ENCODE results near the gene PHLPP1. TPM values are rescaled to one million over a fixed set of nuclear protein-coding genes. Genes with fewer than 3 reads are reported as not detected.

Gene PHLPP1
- total RNA-seq, 1 donor from 2014 or later: 13.3 TPM

GRCh38 chr18:63017977-63018376 lies 302.6 kb downstream of the PHLPP1 start:
- H3K27me3 ChIP-seq (ENCODE audit: insufficient read depth, low read length): peaks cover 8% of the 10 kb centered on the region
- Mint-ChIP-seq H3K36me3 (ENCODE audit: low read depth, unreplicated experiment) (no peaks in the 10 kb centered on the region), H3K4me3 (ENCODE audit: unreplicated experiment) (no peak overlapping the region), H3K27ac (ENCODE audit: unreplicated experiment) (no peak overlapping the region), H3K9me3 (ENCODE audit: unreplicated experiment) (peaks cover 5% of the 10 kb centered on the region), H3K4me1 (ENCODE audit: low read depth, unreplicated experiment) (no peaks in the 10 kb centered on the region), H3K27me3 (ENCODE audit: low read depth, unreplicated experiment) (peaks cover 12% of the 10 kb centered on the region)
- DNase-seq (ENCODE audit: low read depth) (no peak), FAIRE-seq (no peak)
- no peaks in the 10 kb centered on the region for H4K20me1 ChIP-seq (ENCODE audit: insufficient read depth, low read length)
- H3K27ac ChIP-seq (ENCODE audit: low read depth, low read length): no peak overlapping the region
- H3K9ac ChIP-seq (ENCODE audit: low read length): no peak overlapping the region
- no peak overlapping the region for H2AFZ ChIP-seq (ENCODE audit: low read depth, low read length)
- no peaks in the 10 kb centered on the region for H3K9me3 ChIP-seq (ENCODE audit: insufficient read depth, low read depth, low read length)
- H3K36me3 ChIP-seq (ENCODE audit: insufficient read depth, low read length): no peaks in the 10 kb centered on the region
- H3K4me3 ChIP-seq (ENCODE audit: insufficient read depth, low read depth, low read length): no peak overlapping the region
- TF ChIP-seq EZH2 (IDR thresholded peaks at IDR 0.05; ENCODE audit: insufficient read depth, low read length): no peak
- TF ChIP-seq, protein P1, sequence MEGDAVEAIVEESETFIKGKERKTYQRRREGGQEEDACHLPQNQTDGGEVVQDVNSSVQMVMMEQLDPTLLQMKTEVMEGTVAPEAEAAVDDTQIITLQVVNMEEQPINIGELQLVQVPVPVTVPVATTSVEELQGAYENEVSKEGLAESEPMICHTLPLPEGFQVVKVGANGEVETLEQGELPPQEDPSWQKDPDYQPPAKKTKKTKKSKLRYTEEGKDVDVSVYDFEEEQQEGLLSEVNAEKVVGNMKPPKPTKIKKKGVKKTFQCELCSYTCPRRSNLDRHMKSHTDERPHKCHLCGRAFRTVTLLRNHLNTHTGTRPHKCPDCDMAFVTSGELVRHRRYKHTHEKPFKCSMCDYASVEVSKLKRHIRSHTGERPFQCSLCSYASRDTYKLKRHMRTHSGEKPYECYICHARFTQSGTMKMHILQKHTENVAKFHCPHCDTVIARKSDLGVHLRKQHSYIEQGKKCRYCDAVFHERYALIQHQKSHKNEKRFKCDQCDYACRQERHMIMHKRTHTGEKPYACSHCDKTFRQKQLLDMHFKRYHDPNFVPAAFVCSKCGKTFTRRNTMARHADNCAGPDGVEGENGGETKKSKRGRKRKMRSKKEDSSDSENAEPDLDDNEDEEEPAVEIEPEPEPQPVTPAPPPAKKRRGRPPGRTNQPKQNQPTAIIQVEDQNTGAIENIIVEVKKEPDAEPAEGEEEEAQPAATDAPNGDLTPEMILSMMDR (IDR thresholded peaks at IDR 0.05; ENCODE audit: insufficient read depth, low read depth, low read length): no peak
- H3K4me1 ChIP-seq (ENCODE audit: insufficient read depth, low read length): no peaks in the 10 kb centered on the region
- H3K79me2 ChIP-seq (ENCODE audit: insufficient read depth, low read length): no peaks in the 10 kb centered on the region
- H3K4me2 ChIP-seq (ENCODE audit: low read length): no peak overlapping the region

DNA sequence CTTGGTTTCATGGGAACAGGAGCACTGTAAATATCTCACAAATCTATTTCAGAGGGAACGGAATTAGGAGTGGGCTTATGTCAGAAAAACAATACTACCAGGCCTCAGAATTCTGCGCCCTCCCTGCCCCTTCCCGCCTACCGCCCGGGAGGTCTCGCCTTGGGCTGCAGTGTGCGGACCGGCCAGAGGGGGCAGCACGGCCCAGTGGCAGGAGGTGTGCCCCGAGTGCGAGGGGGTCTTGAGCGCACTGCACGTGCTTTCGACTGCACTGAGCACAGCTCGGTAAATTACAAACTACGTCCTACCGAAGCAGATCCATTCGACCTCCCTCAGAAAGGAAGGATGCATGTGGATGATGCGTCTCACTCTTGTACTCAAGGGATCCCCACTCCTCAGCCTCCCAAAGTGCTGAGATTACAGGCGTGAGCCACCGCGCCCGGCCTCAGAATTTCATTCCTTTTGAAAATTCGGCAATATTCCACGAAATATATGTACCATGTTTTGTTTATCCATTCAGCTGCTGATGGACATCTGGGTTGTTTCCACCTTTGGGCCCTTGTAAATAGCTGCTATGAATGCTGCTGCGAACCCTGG lies 307.2 kb downstream of the PHLPP1 start:
- no peaks in the 10 kb centered on the region for H3K4me1 Mint-ChIP-seq (ENCODE audit: low read depth, unreplicated experiment)
- no peak for TF ChIP-seq EZH2 (IDR thresholded peaks at IDR 0.05; ENCODE audit: insufficient read depth, low read length)
- TF ChIP-seq, protein P1 (IDR thresholded peaks at IDR 0.05; ENCODE audit: insufficient read depth, low read depth, low read length): no peak
- H3K4me3 Mint-ChIP-seq (ENCODE audit: unreplicated experiment): no peak overlapping the region
- H3K9me3 ChIP-seq (ENCODE audit: insufficient read depth, low read depth, low read length): no peaks in the 10 kb centered on the region
- H3K27ac Mint-ChIP-seq (ENCODE audit: unreplicated experiment): no peak overlapping the region
- FAIRE-seq (no peak), DNase-seq (ENCODE audit: low read depth) (no peak)
- H3K4me1 ChIP-seq (ENCODE audit: insufficient read depth, low read length): no peaks in the 10 kb centered on the region
- no peaks in the 10 kb centered on the region for H3K36me3 ChIP-seq (ENCODE audit: insufficient read depth, low read length)
- H2AFZ ChIP-seq (ENCODE audit: low read depth, low read length): no peak overlapping the region
- peaks cover 11% of the 10 kb centered on the region for H3K27me3 Mint-ChIP-seq (ENCODE audit: low read depth, unreplicated experiment)
- H3K79me2 ChIP-seq (ENCODE audit: insufficient read depth, low read length): no peaks in the 10 kb centered on the region
- H3K27me3 ChIP-seq (ENCODE audit: insufficient read depth, low read length): peaks cover 4% of the 10 kb centered on the region
- H3K4me3 ChIP-seq (ENCODE audit: insufficient read depth, low read depth, low read length): no peak overlapping the region
- no peak overlapping the region for H3K4me2 ChIP-seq (ENCODE audit: low read length)
- H4K20me1 ChIP-seq (ENCODE audit: insufficient read depth, low read length): no peaks in the 10 kb centered on the region
- H3K27ac ChIP-seq (ENCODE audit: low read depth, low read length): no peak overlapping the region
- no peak overlapping the region for H3K9ac ChIP-seq (ENCODE audit: low read length)
- H3K9me3 Mint-ChIP-seq (ENCODE audit: unreplicated experiment): peaks cover 5% of the 10 kb centered on the region
- no peaks in the 10 kb centered on the region for H3K36me3 Mint-ChIP-seq (ENCODE audit: low read depth, unreplicated experiment)

DNA sequence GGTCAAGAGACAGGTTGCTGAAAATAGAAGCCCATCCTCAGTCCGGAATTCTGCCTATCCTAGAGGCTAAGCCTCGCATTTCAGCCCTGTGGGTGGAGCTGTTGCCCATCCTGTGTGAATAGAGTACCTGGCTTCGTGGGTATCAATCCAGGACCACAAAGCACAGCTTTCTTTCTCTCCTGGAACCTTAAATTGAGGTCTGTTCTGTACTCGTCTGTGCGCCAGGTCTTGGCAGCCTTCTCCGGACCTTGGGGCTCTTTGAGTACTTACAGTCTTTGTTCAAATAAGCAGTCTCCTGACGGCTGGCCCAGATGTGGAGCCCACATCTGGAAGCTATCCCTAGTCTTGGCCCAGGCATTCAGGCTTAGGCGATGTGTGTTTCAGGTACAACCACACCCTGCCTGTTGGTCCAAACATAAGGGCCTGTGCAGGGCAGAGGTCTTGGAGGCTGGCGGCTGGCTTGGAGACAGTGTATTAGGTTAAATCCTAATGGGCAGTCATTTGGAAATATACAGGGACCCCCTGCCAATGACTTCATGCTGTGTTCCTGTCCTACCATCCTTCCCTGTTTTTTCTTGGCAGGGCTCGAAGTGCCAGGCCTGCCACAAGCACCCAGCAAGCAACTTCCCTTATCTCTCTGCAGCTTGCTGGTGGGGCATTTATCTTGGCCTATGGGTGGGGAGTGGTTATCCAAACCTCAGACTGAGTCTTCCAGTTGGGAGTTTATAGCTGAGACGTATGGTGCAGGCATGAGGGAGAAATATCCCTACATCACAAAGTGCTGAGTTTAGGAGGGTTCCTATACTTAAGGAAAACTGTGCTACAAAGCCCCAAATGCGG lies 310.1 kb downstream of the PHLPP1 start:
- Mint-ChIP-seq H3K27me3 (ENCODE audit: low read depth, unreplicated experiment) (peaks cover 11% of the 10 kb centered on the region), H3K9me3 (ENCODE audit: unreplicated experiment) (no peaks in the 10 kb centered on the region), H3K36me3 (ENCODE audit: low read depth, unreplicated experiment) (no peaks in the 10 kb centered on the region), H3K4me1 (ENCODE audit: low read depth, unreplicated experiment) (no peaks in the 10 kb centered on the region), H3K4me3 (ENCODE audit: unreplicated experiment) (no peak overlapping the region), H3K27ac (ENCODE audit: unreplicated experiment) (no peak overlapping the region)
- no peaks in the 10 kb centered on the region for H4K20me1 ChIP-seq (ENCODE audit: insufficient read depth, low read length)
- H3K27ac ChIP-seq (ENCODE audit: low read depth, low read length): no peak overlapping the region
- no peak overlapping the region for H3K4me2 ChIP-seq (ENCODE audit: low read length)
- H2AFZ ChIP-seq (ENCODE audit: low read depth, low read length): no peak overlapping the region
- peaks cover 2% of the 10 kb centered on the region for H3K27me3 ChIP-seq (ENCODE audit: insufficient read depth, low read length)
- no peak for FAIRE-seq
- no peak overlapping the region for H3K9ac ChIP-seq (ENCODE audit: low read length)
- H3K36me3 ChIP-seq (ENCODE audit: insufficient read depth, low read length): no peaks in the 10 kb centered on the region
- TF ChIP-seq, protein P1 (IDR thresholded peaks at IDR 0.05; ENCODE audit: insufficient read depth, low read depth, low read length): no peak
- no peak for TF ChIP-seq EZH2 (IDR thresholded peaks at IDR 0.05; ENCODE audit: insufficient read depth, low read length)
- H3K79me2 ChIP-seq (ENCODE audit: insufficient read depth, low read length): no peaks in the 10 kb centered on the region
- no peak overlapping the region for H3K4me3 ChIP-seq (ENCODE audit: insufficient read depth, low read depth, low read length)
- no peaks in the 10 kb centered on the region for H3K4me1 ChIP-seq (ENCODE audit: insufficient read depth, low read length)
- DNase-seq (ENCODE audit: low read depth): no peak
- H3K9me3 ChIP-seq (ENCODE audit: insufficient read depth, low read depth, low read length): no peaks in the 10 kb centered on the region

Data from astrocyte (in vitro differentiated cells and primary cell).